ENCODE measurements around the gene RSPH6A. TPM values are rescaled to one million over a fixed set of nuclear protein-coding genes. Genes with fewer than 3 reads are reported as not detected.

The RSPH6A gene
- total RNA-seq, 1 experiment from 2014 or later = 0.21 TPM

DNA sequence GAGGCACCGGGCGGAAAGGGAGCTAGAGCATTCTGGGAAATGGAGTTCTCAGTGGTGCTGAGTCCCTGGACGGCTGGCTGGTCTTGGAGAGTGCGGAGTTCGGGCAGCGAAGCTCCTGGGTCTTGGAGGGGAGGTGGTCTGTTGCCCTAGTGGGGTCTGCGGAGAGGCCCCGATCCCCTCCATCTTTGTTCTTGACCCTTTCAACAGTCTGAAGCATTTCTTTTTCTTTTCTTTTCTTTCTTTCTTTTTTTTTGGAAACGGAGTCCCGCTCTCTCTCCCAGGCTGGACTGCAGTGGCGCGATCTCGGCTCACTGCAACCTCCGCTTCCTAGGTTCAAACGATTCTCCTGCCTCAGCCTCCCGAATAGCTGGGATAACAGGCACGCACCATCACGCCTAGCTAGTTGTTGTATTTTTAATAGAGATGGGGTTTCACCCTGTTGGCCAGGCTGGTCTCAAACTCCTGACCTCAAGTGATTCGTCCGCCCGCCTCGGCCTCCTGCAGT is 48.3 kb upstream of the RSPH6A start:
- ChIA-PET POLR2A (interaction anchor here (0.5 to 2.1 kb wide), 18 partner anchors 13 to 832 kb away, joined by 3 to 34 read pairs (median 5); partner anchors contain the start of genes CCDC61, IRF2BP1, MYPOP and QPCTL), CTCF (interaction anchor here (0.6 to 1.0 kb wide), 3 partner anchors 14 to 155 kb away, joined by 3 to 4 read pairs (median 4); no protein-coding TSS in a partner anchor)
- peaks cover 51% of the 10 kb centered on the region for H3K27me3 Mint-ChIP-seq (ENCODE audit: insufficient read depth, unreplicated experiment)
- TF ChIP-seq, protein P1, sequence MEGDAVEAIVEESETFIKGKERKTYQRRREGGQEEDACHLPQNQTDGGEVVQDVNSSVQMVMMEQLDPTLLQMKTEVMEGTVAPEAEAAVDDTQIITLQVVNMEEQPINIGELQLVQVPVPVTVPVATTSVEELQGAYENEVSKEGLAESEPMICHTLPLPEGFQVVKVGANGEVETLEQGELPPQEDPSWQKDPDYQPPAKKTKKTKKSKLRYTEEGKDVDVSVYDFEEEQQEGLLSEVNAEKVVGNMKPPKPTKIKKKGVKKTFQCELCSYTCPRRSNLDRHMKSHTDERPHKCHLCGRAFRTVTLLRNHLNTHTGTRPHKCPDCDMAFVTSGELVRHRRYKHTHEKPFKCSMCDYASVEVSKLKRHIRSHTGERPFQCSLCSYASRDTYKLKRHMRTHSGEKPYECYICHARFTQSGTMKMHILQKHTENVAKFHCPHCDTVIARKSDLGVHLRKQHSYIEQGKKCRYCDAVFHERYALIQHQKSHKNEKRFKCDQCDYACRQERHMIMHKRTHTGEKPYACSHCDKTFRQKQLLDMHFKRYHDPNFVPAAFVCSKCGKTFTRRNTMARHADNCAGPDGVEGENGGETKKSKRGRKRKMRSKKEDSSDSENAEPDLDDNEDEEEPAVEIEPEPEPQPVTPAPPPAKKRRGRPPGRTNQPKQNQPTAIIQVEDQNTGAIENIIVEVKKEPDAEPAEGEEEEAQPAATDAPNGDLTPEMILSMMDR (IDR thresholded peaks at IDR 0.05; ENCODE audit: unreplicated experiment) = no peak
- peaks cover 31% of the 10 kb centered on the region for H3K36me3 Mint-ChIP-seq (ENCODE audit: insufficient read depth, unreplicated experiment)
- BruUV-seq (replicated peaks) = no TSS peak
- H3K9me3 Mint-ChIP-seq (ENCODE audit: unreplicated experiment) = no peaks in the 10 kb centered on the region
- peak overlapping the region; percentile 86 for H3K27ac Mint-ChIP-seq (ENCODE audit: low read depth, unreplicated experiment)
- intact Hi-C loops (cut with micrococcal nuclease) = no loop called here
- H3K4me3 Mint-ChIP-seq (ENCODE audit: unreplicated experiment) = peak overlapping the region; percentile 90
- peaks cover 5% of the 10 kb centered on the region for H3K4me1 Mint-ChIP-seq (ENCODE audit: insufficient read depth, unreplicated experiment)
- DNase-seq (ENCODE audit: unreplicated experiment) = no peak

DNA sequence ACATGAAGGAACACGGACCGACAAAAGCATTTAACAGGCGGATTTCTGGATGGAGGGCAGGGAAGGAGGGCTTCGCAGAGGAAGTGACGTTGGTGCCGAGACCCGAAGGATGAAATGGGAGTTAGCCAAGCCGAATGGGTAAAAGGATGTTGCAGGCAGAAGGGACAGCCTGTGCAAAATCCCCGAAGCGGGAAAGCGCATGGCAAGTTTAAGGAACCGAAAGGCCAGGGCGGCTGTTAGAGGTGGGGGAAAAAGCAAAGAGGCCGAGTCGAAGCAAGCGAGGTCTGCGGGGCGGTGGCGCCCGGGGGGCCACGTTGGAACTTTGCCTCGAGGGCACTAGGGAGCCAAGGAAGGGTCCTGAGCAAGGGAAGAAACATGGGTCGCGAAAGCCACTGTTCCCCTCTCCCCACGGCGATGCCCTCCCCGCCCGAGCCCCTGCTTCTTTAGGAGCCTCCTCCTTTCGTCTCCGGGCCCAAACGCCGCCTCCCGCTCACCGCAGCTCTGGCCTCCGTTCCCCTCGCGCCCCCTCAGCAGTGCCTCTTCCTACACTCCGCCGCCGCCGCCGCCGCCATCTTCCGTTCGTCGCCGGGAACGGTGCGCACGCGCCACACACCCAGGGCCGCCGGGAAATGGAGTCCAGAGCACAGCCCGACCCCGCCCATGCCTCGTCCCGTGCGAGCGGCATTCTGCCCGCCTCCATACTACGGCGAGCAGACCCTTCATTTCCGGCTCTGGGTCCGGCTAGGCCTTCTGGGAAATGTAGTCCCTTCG is 47.6 kb upstream of the RSPH6A start, which contains the start of gene SYMPK:
SYMPK (minus strand) TSS at position 584 of the 771 bp plus-strand sequence. CDS start 8,652 bp downstream, outside the sequence.
- Mint-ChIP-seq H3K9me3 (ENCODE audit: unreplicated experiment) (no peaks in the 10 kb centered on the region), H3K4me3 (ENCODE audit: unreplicated experiment) (peak within 1 kb of the TSS; percentile 90), H3K4me1 (ENCODE audit: insufficient read depth, unreplicated experiment) (peaks cover 10% of the 10 kb centered on the region), H3K36me3 (ENCODE audit: insufficient read depth, unreplicated experiment) (peaks cover 34% of the 10 kb centered on the region), H3K27me3 (ENCODE audit: insufficient read depth, unreplicated experiment) (peaks cover 50% of the 10 kb centered on the region), H3K27ac (ENCODE audit: low read depth, unreplicated experiment) (peak within 1 kb of the TSS; percentile 86)
- BruUV-seq (replicated peaks) = no TSS peak
- POLR2A ChIA-PET = interaction anchor here (0.5 to 2.1 kb wide), 23 partner anchors 11 to 832 kb away, joined by 3 to 34 read pairs (median 4); partner anchors contain the start of genes CCDC61, IRF2BP1, MYPOP and QPCTL
- peak; percentile 99 for DNase-seq (ENCODE audit: unreplicated experiment)
- intact Hi-C loops (cut with micrococcal nuclease) = no loop called here
- TF ChIP-seq, protein P1 (IDR thresholded peaks at IDR 0.05; ENCODE audit: unreplicated experiment) = no peak
- CTCF ChIA-PET = interaction anchor here (0.6 to 1.0 kb wide), 4 partner anchors 13 to 154 kb away, joined by 3 to 4 read pairs (median 4); no protein-coding TSS in a partner anchor

DNA sequence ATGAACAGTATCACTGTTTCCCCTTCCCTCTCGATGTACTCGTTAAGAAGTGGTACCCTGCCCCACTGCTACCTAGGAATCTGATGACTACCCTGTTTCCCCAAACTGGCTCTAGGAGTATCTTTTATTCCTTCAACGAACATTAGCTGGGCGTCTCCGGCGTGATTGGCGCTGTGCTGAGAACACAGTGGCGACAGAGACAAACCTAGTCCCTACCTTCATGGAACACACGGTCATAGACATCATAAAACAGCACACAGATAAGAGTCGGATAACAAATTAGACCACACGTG is 47.1 kb upstream of the RSPH6A start:
- Mint-ChIP-seq H3K4me3 (ENCODE audit: unreplicated experiment) (peak overlapping the region; percentile 90), H3K27ac (ENCODE audit: low read depth, unreplicated experiment) (peak overlapping the region; percentile 86), H3K9me3 (ENCODE audit: unreplicated experiment) (no peaks in the 10 kb centered on the region), H3K4me1 (ENCODE audit: insufficient read depth, unreplicated experiment) (peaks cover 10% of the 10 kb centered on the region), H3K27me3 (ENCODE audit: insufficient read depth, unreplicated experiment) (peaks cover 45% of the 10 kb centered on the region), H3K36me3 (ENCODE audit: insufficient read depth, unreplicated experiment) (peaks cover 39% of the 10 kb centered on the region)
- intact Hi-C loops (cut with micrococcal nuclease) = no loop called here
- ChIA-PET POLR2A (interaction anchor here (0.7 to 2.1 kb wide), 7 partner anchors 11 to 352 kb away, joined by 3 to 34 read pairs (median 4); partner anchors contain the start of genes CCDC61 and IRF2BP1), CTCF (interaction anchor here (0.7 kb wide), 1 partner anchor 131 kb away, joined by 3 read pairs; no protein-coding TSS in a partner anchor)
- no peak for DNase-seq (ENCODE audit: unreplicated experiment)
- BruUV-seq (replicated peaks) = no TSS peak
- TF ChIP-seq, protein P1 (IDR thresholded peaks at IDR 0.05; ENCODE audit: unreplicated experiment) = no peak

All from MCF 10A (cell line).